Inferior parietal cortex (tissue), 1 donor: ENCODE results near the gene ALG14.
A peak's percentile ranks its signal among the peaks of the same experiment; 100 is the strongest.

Experiments used
- DNase-seq: peaks from one replicate; pipeline ENCODE4 v3.0.0-alpha.2; 2016; ENCODE audit errors: extremely low spot score

ALG14 gene

DNA sequence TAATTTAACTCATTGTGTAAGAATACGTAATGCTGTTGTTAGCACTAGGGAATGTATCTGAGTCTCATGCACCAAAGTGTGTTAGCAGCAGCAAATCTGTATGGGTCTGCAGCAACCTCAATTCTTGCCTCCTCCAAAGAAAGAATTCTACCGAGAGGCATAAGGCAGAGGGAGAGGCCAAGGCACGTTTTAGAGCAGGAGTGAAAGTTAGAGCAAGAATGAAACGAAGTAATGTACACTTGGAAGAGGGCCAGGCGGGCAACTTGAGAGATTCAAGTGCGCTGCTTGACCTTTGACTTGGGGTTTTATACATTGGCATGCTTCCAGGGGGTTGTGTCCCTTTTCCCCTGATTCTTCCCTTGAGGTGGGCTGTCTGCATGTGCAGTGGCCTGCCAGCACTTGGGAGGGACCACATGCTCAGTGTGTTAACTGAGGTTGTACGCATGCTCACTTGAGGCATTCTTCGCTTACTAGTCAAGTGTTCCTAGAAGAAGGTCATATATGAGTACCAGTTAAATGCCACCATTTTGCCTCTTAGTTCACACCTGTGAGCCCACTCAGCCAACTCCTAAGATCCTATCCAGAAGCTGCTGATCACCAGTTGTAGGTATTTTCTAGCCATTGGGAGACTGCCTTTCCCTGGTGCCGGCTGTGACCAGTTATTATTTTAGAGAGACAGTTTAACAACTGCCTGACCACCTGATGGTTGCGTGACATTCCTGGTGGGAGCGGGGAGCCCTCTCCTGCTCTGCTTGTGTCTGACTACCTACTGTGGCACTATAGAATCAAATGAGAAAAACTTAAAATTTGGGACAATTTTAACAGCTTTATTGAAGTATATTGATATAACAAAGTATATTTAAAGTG lies 143.2 kb downstream of the ALG14 start:
- no peak for DNase-seq

DNA sequence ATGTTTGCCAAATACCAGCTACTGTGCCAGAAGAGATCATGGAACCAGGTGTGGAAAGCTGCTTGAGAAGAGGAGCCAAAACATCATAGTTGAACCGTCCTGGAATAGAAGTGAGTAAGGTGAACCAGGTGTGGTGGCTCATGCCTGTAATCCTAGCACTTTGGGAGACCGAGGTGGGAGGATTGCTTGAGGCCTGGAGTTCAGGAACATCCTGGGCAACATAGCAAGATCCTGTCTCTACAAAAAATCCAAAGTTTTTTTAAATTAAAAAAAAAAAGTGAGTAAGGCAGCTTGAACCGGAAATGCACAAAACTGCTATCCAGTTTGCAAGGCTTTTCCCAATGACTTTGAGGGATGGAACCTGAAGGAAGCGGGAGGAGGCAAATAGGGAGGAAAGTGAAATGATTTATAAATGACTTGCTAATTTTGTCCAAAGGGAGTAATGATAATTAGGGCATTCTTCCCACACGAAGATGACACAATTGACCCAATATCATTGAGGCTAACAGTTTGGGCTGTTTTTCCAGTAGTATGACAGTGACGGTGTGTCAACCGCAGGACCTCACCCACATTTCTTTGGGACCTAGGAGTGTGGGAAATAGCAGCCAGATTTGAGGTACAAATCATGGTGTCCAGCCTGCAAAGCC lies 144.3 kb downstream of the ALG14 start:
- no peak for DNase-seq

DNA sequence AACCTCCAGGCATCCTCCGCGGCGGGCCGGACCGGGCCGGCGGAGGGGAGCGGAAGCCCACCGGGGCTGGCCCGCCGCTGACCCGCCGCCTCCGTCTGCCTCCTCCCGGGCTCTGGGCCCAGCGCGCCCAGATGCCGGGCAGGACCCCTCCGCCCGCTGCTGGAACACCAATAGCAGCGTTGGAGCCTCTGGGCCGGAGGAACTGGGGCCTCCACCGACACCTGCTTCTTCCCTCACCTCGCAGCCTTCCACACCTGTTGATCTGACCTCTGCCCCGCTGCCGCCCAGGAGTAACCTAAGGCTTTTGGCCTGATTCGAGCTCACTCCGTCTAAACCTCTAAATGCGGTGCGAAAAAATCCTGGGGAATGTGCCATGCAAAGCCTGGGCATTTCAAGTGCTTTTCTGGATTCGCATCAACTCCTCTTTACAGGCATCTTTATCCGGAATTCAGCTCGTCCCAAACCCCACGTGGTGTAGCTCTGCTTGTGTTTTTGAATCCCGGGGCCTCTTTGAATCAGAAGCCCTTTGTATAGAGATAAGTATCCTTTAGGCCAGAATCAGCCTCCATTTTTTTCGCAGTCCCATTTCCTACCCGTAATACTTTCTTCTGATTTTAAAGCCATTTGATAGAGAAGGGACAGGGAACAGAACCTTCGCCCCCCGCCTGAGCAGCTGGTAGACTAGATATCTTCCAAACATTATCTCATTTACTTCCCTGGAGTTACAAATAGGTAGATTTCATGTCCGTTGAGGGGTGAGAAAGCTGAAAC lies 145.2 kb downstream of the ALG14 start:
- peak; percentile 77 for DNase-seq

DNA sequence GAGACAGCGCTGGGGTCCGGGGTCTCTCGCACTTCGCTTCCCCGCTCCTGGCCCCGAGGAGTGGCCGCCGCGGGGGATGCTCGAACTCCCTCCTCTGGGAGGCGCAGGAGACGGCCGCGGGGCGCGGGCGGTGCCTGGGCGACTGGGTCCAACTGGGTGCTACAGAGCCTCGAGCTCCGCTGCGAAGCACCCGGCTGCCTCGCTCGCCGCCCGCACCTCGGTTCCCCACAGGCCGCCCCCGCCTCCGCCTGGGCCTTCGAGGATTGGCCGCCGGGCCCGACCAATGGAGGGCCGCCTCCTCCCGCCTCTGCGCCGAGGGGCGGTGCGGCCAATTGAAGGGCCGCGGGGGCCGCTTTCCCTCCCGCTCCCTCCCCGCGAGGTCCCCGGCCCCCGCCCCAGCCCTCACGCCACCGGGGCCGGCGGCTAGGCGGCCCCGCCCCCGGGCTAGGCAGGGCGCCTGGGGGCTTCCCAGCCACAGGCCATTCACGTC lies 145.8 kb downstream of the ALG14 start, which contains the start of gene CNN3:
Gene CNN3, minus strand, starts transcription at position 196 of the 490 bp plus-strand sequence. CDS start 216 bp downstream, outside the sequence.
- DNase-seq, result peak; percentile 86

DNA sequence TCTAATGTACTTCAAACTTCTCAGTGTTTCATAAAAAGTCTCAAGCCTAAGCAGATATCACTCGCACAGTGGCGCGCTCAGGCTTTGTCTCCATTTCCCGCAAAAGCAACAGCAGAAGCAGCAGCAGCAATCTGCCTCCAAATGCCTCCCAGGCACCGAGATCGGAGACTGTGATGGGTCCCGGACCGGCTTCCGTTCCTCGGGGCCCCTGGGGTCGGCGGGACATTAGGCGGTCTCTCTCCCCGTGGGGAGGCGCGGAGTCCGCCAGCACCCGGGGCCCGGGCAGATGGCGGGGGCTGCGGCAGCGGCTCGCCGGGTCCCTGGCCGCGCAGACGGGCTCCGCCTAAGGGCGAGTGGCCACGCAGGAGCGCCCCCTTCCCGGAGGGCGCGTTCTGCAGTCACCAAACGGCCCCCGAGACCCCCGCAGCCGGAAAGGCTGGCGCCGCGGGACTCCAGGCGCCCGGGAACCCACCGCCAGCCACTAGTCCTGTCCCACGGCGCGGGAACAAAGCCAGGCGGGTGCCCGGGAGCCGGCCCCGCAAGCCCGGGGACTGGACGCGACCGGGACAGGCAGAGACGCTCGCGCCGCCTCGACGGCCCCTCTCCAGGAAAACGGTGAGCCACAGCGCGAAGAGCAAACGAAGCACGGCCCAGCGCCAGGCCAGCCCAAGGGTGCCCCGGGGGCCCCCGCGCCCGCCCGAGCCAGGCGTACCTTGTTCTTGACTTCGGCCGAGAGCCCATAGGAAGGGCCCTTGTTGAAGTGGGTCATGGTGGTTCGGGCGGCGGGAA lies 146.4 kb downstream of the ALG14 start:
- peak; percentile 60 for DNase-seq

DNA sequence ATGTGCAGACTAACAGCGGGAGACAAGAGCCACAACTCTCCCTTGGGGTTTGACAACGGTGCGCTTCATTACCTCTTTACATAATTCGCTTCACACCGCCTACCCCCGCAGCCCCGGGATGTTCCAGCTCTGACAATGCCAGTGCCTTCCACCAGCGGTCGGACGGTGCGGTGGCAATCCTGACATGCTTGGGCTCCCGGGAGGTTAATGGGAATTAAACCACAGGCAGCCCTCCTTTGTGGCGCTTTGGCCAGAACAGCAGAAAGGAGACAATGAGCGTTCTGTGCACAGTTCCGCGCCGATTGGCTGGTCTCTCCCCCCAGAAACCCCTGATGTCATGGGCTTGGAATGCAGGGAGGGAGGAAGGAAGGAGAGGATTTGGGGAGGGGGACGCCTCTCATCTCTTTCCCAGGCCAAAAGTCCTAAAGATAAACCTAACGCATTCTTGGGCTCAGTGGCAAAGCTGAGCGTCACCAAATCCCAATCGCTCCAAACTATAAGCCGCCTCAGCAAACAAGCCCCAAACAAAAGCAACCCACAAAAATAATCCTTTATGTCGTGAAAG lies 147.1 kb downstream of the ALG14 start:
- DNase-seq, result peak; percentile 71

DNA sequence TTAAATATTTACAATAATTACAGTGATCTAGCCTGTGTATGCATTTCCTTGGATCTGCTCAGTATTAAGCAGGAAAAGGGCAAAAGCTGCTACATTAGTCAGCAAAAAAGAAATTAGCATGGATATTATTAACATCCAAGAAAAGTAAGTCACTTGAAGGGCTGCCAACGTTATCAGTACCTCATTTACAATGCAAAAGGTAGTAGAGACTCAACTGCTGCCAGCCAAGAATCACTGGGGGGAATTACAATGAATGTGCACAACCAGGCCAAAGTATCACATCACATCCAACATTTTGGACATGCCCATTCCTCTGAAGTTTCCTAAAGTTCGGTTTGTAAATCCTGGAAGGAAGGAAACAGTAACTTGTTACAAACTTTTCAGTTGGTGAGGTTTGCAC lies 147.7 kb downstream of the ALG14 start:
- peak; percentile 22 for DNase-seq
